Hippocampal formation (tissue), 2 donors: Measurements from ENCODE around the gene COX6A2.
A peak's percentile ranks its signal among the peaks of the same experiment; 100 is the strongest.
"Not testable (repeated sequence)": the region's sequence is repeated elsewhere in the genome, so short reads cannot be mapped to it uniquely, and the experiment has no call there.

ENCODE experiments used
- DNase-seq, 2 donors: peaks; one replicate each; lab custom pipeline; 2025; lab: John Stamatoyannopoulos, UW

COX6A2 gene

DNA sequence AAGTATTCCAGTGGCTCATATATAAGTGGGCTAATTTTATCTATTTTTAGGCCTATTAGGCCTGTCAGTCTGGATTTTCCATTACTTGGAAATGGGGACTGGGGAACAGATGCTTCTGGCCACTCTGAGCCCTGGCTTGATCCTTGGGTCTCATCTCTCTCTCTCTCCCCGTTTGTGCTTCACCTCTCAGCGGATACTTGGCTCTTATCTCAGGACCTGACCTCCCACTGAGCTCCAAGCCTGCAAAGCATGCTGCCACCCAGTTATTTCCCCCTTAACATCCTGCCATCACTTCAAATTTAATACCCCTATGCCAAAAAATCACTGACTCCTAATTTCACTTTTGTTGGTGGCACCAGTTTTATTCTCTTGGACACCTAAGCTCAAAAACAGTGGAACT is 10.3 kb upstream of the COX6A2 start:
- no peak for DNase-seq

DNA sequence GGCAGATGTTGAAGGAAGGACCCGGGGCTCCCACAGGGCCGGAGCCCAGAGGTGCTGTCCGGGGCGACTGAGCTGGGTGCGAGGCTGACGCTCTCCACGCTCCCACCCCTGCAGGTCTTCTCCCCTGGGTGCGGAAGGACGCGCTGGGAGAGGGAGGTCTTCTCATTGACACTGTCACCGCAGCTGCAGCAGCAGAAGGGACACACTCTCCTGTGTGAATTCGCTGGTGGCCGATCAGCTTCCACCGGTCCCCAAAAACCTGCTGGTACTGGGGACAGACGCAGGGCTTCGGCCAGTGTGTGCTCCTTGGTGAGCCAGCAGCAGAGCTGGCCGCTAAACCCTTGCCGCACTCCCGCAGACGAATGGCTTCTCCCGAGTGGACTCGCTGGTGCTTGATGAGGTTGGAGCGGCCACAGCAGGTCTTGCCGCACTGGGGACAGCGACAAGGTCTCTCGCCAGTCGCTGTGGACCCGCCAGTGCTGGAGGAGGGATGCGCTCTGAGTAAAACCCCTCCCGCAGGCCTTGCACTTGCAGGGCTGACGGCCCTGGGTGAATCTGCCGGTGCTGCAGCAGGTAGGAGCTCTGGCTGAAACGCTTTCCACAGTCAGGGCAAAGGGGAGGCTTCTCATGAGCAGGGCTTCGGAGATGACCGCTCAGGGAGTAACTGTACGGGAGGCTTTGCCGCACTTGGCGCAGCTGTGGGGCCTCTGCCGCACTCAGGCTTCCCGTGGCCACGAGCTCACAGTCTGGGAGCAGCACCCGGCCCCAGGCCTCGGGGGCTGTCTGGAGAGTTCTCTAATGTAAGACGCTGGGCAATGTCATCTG is 8.3 kb upstream of the COX6A2 start:
- no peak for DNase-seq

DNA sequence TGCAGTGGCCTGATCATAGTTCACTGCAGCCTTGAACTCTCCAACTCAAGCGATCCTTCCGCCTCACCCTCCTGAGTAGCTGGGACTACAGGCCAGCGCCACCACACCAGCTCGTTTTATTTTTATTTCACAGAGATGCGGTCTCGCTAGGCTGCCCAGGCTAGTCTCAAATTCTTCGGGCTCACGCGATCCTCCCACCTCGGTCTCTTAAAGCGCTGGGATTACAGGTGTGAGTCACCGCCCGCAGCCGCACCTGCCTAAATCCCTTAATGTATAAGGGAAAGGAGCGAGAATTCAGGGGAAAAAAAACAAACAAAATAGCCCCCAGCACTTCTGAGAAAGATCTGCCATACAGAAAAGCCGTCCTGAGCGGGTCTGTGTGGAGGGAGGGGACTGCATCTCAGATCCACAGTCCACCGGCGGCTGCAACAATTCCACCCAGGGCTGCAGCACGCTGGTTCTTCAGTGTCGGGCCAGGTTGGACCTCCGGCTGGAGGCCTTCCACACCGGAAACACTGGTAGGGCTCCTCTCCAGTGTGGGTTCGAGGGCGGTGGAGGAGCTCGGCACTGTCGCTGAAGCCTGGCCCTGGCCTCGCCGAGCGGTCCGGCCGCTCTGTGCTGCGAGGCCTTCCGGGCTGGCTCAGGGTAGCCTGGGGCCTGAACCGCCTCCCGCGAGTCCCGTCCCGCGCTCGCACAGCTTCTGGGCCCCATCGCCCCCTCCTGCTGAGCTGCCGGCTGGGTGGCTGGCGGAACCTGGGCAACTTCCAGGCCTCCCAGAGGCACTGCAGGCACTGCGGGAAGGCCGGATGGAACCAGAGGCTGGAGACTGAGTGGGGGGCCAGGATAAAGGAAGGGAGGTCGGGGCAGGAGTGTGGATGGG is 7.4 kb upstream of the COX6A2 start:
- DNase-seq, result no peak

DNA sequence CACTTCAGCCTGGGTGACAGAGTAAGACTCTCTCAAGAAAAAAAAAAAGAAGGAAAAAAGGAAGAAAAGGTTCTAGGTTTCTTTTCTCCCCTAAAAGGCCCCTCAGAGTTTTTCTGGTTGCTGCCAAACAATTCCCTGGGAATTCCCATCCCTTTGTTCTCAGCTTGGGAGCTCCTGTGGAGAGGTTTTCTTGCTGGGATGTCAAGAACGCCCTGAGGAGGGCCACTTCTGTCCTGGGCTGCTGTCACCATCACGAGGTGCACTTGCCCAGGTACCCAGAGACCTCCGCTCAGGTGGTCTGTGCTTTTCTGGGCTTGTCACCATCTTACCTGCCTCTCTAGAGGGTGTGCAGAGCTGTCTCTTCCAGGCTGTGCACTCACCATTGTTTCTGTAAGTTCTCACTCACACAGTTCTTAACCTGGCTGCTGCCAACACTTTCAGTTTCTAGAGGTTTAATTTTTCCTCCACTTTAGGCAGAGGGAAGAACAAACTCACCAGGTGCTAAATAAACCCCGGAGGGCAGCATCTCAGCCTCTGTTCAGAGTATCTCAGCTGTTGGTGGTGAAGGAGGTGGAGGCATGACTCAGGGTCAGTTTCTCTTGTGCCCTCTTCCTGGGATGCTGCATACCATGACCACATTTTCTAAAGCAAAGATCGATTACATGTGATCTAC is 2.4 kb upstream of the COX6A2 start:
- no peak for DNase-seq

DNA sequence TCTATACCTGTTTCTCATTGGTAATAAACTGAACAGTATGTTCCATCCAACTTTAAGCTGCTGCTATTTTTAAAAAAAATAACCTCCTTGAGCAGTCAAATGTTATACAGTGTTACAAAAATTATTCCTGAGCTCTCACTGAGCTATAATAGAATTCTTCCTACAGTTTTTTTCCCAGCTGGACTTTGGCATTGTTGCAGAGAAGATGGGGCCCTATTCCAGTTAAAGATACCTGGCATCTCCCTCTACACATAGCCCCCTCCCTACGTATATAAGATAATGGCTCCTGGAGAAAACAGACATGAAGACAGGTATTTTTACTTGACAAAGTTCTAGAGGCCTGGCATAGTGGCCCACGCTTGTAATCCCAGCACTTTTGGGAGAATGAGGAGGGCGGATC is 1.6 kb upstream of the COX6A2 start:
- no peak for DNase-seq

DNA sequence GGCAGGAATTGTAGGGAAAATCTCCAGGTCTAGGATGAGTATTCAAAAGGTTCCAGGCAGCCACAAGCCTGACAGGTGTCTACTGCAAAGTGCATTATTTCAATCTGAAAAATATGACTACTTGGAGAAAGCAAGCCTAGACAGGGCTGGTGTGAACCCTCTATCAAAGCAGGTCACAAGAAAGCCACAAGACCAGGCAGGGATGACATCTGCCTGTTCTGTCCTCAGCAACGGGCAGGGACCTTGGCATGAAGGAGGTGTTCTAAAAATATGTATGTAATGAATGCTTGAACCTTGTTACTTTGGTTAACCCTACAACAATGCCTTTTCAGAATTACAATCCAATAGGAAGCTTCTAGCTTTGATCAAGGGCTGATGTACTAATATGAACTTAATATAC is 1.2 kb upstream of the COX6A2 start:
- DNase-seq, result no peak

DNA sequence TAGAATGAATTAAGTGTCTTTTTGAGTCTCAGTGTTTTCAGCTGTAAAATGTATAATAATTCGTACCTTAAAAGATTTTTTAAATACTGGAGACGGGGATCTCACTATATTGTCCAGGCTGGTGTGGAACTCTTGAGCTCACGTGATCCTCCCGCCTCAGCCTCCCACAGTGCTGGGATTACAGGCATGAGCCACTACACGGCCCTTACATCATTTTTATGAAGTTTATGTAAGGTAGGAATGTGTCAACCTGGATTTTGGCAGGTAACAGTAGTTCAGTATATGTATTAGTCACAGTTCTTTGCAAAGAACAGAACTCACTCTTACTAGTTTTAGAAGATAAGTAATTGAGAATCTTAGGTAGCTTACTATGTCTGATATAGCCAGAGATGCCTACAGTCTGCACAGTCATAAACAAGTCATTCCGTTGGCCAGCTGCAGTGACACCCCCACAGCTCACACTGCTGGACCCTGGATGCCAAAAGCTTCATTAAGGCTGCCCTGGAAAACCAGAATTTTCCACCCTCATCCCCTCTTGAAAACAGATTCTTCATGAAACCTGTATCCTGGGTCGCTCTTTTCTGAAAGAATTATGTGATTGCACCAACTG is 583 bp upstream of the COX6A2 start:
- DNase-seq, result no peak

DNA sequence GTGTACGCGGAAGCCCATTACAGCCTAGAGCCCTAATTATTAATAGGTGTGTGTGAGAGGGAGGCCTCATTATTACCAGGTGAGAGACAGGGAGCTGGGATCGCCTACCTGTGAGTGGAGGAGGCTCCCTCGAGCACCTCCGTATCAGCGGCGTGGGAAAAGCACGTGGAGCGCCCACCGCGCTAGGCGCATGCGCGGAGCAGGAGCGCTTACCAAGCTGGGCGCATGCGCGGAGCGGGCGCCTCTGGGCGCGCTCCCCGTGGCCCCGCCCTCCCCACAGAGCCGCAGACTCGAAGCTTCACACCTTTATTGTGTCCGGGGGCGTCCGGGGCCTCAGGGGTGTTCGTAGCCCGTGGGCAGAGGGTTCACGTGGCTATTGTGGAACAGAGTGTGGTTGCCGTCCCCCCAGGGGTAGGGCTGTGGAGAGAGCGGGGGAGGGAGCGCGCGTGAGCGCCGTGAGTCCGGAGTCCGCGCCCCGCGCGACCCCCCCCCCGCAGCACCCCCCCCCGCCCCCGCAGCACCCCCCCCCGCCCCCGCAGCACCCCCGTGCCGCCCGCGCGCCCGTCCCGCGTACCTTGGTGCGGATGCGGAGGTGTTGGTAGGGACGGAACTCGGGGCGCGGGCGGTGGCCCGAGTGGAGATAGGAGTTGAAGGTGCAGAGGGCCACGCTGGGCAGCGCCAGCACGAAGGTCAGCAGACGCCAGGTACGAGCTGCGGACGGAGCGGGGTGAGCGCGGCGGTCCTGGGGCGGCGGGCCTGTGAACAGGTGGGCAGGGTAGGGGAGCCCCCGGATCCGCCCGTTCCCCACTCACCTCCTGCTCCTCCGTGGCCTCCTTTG is 500 bp downstream of the COX6A2 start:
- peak in 1 of 2 donors; percentile 61 for DNase-seq

DNA sequence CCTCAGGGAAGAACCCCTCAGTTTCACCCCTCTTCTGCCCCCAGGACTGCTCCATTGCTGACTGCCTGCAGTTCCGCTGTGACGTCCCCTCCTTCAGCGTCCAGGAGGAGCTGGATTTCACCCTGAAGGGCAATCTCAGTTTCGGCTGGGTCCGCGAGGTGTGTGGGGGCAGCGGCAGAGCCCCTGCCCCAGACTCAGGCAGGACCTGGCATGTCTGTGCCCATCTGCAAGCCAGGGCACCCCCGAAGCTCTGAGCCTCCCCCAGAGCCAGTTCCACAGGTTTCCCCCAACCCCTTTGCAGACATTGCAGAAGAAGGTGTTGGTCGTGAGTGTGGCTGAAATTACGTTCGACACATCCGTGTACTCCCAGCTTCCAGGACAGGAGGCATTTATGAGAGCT is 4.4 kb downstream of the COX6A2 start:
- DNase-seq, result no peak

DNA sequence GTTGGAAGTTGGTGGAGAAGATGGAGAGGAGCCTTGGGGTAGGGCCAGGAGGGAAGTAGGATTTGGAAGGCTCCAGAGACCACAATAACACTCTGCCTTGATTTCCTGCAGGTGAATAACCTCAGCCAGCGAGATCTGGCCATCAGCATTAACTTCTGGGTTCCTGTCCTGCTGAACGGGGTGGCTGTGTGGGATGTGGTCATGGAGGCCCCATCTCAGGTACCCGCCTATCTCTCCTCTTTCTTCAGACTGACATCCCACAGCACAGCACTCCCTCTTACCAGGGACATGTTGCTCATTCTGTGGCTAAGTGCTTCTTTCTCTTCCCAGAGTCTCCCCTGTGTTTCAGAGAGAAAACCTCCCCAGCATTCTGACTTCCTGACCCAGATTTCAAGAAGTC is 4.9 kb downstream of the COX6A2 start:
- DNase-seq, result no peak

DNA sequence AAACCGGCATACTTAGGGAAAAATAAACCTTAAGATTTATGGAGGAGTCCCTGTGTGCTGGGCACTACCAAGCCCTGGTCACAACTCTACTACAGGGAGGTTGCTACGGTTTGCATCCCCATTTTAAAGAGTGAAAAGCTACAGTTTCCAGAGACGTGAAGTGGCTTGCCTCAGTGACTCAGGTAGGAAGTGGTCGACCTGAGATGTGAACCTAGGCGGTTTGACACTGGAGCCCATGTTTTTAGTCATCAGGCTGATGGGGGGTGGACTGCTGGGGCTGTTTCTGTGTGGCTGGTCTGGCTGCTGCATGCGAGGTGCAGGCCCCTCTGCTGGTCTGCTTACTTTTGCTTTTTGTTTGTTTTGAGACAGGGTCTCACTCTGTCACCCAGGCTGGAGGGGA is 6.6 kb downstream of the COX6A2 start:
- DNase-seq, result no peak

DNA sequence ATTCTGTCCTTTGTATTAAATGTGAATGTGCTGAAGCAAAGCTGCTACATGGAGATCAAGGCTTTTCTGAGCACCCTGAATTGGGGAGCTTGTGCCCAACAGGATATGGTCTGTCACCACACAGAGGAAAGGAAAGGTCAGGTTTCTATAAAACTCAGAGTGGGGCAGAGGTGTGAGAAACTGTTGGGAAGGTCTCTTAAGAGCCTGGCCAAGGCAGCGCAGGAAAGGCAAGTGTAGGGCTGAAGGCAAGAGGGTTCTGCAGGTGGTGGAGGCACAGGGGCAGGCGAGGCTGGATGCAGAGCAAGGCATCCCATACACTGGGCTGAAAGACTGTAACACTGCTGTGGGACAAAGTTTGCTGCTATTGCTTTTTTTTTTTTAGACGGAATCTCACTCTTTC is 8.1 kb downstream of the COX6A2 start:
- no peak for DNase-seq

DNA sequence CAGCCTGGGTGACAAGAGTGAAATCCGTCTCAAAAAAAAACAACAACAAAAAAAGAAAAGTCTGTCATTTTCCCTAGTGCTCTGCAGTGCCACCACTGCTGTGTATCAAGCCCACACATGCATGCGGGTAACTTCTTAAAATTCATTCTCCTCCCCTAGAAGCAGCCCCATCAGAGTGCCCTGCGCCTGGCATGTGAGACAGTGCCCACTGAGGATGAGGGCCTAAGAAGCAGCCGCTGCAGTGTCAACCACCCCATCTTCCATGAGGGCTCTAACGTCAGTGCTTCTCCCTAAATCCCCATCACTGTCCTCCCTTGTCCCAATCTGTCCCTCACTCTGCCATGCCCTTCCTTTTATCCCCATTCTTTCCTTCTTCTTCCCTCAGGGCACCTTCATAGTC is 10.2 kb downstream of the COX6A2 start:
- DNase-seq, result no peak

DNA sequence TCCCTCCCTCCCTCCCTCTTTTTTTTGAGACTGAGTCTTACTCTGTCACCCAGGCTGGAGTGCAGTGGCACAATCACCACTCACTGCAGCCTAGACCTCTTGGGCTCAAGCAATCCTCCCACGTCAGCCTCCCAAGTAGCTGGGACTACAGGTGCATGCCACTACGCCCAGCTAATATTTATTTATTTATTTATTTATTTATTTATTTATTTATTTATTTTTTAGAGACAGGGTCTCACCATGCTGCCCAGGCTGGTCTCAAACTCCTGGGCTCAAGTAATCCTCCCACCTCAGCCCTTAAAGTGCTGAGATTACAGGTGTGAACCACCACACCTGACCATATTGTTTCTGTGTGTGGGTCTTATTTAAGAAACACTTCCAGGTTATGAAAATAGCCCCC is 11.1 kb downstream of the COX6A2 start:
- not testable (repeated sequence) for DNase-seq

DNA sequence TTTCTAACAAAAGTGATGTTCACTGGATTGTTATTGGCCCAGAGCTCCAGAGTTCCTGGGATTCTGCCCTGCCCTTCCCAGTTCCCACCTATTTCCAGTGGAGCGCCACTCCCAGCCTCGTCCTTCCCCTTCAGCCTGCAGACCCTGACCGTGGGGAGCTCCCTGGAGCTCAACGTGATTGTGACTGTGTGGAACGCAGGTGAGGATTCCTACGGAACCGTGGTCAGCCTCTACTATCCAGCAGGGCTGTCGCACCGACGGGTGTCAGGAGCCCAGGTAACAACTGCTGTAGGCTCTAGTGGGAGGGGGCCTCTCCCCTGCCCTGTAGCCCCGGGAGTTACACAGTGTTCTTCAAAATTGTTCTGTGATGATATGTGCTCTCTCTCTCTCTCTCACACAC is 11.8 kb downstream of the COX6A2 start:
- DNase-seq, result no peak

DNA sequence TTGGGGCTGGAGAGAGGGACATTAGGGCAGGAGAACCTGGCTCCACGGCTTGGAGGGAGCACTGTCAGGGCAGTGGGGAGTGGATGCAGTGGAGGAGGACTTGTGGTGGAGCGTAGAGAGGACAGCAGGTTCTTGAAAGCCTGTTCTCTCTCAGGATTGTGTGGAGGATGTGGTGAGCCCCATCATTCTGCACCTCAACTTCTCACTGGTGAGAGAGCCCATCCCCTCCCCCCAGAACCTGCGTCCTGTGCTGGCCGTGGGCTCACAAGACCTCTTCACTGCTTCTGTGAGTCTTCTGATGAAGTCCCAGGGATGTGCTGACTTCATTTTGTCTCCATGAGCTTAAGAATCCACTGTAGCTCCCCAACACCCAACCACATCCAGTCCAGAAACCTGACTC is 13.5 kb downstream of the COX6A2 start:
- no peak for DNase-seq

DNA sequence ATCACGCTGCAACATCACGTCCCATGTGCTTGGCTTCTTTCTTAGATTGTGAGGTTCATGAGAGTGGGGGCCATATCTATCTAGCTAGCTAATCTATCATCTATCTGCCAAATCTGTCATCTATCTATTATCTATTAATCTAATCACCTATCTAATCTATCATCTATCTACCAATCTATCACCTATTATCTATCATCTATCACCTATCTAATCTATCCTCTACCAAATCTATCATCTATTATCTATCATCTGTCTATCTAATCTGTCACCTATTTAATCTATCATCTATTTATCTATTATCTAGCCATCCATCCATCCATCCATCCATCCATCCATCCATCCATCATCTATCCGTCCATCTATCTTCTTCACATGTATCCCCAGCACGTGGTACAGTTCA is 14.2 kb downstream of the COX6A2 start:
- no peak for DNase-seq

DNA sequence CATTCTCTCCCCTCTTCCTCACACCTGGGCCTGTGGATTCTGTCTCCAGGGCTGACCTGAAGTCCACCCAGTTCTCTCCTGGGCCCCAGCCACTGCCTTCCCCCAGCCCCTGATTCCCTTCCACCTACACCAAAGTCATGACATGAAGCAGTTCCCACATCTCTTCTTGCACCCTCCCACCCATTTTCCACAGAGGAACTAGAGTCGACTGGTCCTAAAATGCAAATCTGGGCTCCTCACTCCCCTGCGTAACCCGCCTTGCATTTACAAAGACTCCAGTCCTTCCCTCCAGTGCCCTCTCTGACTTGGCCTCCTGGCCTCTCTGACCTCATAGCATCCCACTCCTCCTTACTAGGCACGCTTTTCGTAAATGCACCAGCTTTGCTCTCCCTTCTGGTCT is 14.8 kb downstream of the COX6A2 start:
- DNase-seq, result no peak

DNA sequence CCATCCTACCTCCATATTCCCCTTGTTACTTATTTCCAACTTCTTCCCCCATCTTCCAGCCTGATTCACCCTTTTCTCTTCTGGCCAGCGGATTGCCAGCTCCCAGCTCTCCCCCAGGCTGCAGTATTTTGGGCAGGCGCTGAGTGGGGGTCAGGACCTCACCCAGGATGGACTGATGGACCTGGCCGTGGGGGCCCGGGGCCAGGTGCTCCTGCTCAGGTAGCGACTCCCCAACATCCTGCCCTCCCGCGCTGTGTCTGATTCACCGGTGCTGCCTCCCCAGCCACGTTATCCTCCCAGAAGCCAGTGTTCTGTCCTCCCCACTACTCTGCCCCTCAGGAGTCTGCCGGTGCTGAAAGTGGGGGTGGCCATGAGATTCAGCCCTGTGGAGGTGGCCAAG is 15.4 kb downstream of the COX6A2 start:
- no peak for DNase-seq

DNA sequence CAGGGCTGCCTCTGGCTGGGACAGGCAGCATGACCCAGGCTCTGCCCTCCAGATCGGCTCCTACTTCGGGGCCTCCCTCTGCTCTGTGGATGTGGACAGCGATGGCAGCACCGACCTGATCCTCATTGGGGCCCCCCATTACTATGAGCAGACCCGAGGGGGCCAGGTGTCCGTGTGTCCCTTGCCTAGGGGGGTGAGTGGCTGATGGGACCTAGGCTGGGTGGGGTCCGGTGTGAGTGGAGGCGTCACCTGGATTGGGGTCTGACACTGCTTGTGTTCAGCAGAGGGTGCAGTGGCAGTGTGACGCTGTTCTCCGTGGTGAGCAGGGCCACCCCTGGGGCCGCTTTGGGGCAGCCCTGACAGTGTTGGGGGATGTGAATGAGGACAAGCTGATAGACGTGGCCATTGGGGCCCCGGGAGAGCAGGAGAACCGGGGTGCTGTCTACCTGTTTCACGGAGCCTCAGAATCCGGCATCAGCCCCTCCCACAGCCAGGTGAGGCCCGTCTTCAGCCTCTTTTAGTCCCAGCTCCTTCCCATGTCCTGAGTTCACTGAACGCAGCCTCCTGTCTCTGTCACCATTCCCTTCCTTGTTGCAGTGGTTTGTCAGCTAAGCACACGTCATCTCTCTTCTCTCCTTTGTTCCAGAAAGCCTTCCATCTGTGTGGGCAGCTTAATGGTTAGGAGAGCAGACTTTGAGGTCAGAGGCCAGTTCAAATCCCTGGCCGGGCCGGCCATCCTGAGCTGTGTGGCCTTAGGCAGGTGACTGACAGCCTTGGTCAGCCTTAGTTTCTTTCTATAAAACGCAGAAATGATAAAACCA is 16.9 kb downstream of the COX6A2 start:
- no peak for DNase-seq
